Activated CD8-positive, alpha-beta memory T cell treated with anti-CD3 and anti-CD28 coated beads, Interleukin-2, amount 50 U/mL, for 4 hours (primary cell): ENCODE measurements around the gene CD99.
"Not testable (repeated sequence)": the region's sequence is repeated elsewhere in the genome, so short reads cannot be mapped to it uniquely, and the experiment has no call there.

Experiments used
- DNase-seq: peaks from one replicate; pipeline ENCODE4 v3.0.0-alpha.2; 2020

Gene CD99

DNA sequence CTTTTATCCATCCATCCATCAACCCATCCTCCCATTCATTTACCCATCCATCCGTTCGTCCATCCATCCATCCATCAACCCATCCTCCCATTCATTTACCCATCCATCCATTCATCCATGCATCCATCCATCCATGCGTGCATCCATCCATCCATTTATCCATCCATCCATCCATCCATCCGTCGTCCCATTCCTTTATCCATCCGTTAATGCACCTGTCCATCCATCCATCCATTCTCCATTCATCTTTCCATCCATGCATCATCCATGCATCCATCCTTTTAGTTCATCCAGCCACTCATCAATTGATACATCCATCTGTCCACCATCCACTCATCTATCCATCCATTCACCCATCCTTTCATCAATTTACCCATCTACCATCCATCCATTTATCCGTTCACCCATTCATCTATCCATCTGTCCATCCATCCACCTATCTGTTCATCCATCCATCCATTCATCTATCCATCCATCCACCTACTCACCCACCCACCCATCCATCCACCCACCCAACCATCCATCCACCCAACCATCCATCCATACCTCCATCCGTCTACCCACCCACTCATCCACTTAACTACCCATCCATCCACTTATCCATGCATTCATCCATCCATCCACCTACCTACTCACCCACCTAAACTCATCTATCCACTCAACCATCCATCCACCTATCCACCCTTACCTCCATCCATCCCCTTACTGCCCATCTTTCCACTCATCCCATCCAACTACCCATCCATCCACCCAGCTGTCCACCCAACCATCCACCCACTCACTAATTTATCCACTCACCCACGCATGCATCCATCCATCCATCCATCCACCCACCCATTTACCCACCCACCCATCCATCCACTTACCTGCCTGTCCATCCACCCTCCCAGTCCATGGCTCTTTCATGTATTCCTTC lies 9.6 kb downstream of the CD99 start:
- DNase-seq = no peak

DNA sequence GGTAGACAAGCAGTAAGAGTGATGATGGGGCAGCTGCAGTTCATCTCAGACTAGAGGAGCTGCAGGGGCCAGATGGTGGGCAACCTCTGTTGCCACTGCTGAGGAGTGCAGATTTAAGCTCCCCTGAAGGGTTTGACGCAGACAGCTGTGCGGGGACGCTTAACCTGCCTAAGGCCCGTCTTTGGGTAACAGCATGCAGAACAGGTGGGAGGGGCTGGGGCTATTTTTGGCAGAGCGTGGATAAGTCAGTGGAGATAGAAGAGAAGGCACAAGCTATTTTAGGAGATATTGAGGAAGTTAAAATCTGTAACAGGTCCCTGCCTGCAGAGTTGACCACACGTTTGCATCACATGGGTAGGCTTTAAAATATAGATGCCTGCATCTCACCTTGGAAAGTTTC lies 10.5 kb downstream of the CD99 start:
- no peak for DNase-seq

DNA sequence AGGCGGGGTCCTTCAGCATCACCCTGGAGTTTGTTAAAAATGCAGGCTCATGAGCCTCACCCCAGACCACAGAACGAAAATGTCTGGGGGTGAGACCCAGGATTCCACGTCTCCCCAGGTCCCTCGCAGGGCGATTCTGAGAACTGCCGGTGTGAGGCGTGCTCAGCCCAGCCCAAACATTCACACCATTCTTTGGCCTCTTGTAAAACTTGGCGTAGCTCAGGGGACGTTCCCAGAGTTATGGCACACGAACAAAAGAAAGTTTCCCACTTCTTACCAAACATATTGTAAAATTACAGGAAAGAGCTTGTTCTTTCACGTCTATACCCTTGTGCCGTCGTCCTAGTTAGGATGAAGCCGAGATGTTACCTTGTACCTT lies 12.9 kb downstream of the CD99 start:
- no peak for DNase-seq

DNA sequence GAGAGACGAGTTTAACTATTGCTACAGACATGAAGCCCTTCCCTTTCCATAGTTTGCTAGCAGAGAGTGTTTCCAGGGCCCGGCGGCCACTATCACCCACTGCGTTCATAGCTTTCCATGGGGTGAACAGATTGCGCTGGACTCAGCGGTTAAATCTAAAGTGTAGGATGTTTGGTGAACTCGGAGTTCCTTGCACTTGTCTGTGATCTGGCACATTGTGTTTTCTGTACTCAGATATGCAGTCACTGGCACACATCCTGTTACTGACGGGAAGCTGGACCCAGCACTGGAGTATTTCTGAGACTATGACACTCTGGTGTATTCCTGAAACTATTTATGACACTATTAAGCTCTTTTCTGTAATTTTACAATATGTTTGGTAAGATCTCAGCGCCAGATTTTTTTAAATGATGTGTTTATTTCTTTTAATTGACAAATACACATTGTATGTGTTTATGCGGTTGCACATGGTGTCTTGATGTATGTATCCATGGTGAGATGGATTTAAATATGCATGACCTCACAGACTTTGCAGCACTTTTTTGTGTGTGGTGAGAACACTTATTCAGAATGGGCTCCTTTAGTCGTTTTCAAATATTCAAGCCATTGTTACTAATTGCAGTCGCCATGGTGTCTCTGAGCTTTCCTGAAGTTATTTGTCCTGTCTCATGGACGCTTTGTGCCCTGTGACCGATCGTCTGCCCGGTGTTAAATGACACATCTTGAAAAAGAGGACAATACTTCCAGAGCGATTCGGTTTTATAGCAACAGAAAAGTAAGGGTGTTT lies 14.1 kb downstream of the CD99 start:
- no peak for DNase-seq

DNA sequence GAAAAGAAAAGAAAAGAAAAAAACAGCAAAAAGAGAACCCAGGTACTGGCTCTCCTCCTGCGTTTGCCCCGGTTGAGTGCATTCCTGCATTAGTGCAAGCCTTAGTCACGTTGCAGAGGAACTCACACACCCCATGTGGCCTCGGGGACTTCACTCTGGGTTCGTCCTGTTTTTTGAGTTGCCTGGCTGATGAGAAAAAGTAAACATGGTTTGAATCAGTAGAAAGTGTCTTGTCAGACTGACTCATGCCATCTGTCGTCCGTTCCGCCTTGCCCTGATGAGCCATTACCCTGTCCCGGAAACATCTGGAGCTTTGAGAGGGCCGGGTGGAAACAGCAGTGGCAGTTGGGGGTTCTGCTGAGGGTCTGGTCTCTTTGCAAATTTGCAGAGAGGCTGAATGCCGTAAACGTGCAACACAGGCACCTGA lies 16.3 kb downstream of the CD99 start:
- peak; percentile 56 for DNase-seq

DNA sequence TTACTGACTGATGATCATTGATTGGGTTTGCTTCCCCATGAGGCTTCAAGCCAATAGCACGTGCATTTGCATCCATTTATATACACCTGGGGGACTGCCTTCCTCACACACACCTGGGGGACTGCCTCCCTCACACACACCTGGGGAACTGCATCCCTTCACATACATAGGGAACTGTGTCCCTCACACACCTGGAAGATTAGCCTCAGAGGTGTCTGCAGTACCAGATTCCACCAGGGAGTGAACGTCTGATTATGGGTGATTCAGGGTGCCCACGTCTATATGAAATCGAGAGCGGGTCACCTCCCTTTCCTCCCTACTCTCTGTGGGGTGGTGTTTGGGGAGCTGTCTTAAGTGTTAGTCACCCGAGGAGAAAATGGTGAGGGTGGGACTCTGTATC lies 16.9 kb downstream of the CD99 start:
- DNase-seq = no peak

DNA sequence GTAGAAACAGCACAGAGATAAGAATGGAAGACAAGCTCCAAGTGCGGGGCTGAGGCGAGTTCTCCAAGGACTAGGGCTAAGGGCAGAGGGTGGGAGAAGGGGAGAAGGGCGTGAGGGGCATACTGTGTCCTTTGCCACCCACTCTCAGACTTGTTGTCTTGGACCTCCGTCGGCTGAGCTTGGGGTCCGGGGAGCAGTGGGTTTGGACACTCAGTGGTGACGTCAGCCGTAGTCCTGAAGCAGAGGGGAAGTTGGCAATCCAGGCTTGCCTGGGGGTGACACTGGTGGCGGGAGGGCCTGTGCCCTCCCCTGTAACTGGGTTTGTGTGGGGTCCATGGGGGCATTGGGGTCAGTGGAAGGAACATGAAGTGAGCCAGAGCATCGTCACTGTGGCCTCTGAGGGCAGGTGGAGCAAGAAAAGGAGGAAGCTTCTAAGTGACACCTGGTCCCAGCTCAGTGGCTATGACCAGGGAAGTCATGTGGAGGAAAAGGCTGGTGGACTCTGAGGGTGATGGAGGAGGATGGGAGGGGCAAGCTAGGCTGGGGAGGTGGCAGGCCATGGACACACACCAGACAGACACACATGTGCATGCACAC lies 17.6 kb downstream of the CD99 start:
- no peak for DNase-seq

DNA sequence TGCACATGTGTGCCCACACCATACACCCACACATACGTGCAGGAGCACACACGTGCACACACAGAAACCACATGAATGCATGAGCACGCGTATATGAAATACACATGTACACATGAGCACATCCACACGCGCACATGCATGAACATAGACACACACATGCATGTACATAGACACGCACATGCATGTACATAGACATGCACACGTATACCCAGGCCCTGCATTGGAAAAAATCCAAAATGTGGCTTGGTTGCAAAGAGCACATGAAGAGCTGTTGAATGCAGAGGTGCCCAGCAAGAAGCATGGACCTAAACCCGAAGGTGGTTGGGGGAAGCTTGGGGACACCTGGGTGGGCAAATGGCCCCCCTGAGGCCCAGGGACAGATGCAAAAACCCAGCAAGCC lies 18.5 kb downstream of the CD99 start:
- no peak for DNase-seq

DNA sequence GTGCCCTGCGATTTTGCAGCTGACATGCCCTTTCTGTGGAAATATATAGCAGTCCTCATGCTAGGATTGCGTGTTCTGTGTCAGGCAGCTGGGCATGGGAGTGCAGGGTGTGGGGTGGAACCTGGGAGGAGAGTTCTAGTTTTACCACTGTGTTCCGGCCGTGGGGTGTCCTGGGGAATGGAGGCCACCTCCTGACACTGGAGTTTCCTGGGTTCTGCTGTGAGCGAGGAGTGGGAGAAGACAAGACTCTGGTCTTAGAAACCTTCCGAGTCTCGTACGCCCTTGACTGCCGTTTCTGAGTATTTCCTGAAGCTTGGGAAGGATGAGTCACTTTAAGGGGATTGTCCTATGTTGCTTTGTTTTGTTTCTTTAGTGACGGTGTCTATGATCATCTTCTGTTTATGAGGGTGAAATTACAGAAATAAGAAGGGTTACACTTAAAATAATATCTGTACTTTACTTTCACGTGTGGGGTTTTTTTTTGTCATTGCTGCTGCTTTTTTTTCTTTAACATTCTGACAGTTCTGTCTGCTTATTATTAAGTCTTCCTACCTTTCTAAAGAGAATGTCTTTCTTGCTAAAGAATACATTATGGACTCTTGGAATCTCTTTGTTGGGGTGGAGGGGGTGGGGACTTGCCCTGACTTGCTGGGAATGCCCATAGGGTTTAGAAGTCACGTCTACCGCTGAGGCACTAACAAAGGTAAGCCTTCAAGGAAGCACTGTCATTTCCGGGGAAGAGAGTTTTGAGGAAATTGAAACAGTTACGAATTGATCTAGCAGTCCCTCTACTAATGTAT lies 19.1 kb downstream of the CD99 start:
- no peak for DNase-seq

DNA sequence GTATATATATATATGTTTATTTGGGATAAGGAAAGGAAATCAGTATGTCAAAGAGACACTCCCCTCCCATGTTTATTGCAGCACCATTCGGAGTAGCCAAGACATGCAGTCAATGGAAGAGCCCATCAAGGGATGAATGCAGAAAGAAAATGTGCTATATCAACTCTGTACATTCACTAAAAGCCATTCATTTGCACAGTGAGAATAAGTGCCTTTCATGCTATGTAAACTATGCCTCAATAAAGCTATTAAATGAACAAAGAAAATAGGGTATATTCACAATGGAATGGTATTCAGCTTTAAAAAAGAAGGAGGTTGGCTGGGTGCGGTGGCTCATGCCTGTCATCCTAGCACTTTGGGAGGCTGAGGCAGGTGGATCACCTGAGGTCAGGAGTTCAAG lies 20.3 kb downstream of the CD99 start:
- no peak for DNase-seq

DNA sequence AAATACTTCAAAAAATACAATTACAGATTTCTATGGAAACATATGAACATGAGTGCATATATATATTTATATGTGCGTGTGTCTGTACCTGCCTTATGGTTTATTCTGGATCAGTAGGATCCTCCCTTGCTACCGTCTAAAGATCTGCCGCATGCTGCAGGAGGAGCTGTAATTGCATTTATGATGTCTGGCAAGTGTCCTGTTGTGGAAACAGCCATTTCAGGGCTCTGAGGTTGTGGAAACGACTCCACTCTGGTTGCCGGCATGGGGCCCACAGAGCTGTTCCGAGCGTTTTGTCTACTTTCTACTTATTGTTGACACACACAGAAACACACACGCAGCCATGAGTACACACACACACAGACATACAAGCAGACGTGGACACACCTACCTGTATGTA lies 21.3 kb downstream of the CD99 start:
- DNase-seq = no peak

DNA sequence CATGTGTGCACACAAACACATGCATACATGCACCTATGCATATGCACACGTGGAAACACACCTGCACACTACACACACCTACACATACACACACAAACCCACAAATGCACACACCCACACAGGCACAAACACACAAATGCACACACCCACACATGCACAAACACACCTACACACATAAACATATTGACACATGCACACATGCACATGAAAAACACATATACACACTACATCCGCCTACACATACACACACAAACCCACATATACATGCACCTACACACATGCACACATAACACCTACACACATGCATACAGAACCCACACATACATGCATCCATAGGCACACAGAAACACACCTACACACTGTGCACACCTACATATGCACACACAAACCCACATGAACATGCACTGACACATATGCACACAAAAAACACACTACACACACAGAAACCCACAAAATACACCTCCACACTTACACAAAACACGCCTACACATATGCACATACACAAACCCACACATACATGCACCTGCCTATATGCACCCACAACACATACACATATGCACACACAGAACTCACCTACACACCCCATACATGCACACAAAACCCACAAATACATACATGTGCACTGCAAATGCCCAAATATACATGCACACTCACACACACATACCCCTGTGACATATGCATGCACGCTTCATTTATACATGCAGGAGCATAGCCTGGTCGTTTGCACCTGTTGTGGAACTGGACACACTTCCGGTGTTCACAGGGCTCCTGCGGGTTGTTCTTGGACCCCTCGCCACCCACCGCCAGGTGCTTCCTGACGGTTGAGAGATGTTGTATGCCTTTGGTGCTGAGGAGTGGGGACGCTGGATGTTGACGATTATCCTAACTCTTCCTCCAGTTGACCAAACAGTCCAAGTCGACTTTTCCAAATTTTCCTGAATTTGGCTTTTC lies 22.1 kb downstream of the CD99 start:
- no peak for DNase-seq

DNA sequence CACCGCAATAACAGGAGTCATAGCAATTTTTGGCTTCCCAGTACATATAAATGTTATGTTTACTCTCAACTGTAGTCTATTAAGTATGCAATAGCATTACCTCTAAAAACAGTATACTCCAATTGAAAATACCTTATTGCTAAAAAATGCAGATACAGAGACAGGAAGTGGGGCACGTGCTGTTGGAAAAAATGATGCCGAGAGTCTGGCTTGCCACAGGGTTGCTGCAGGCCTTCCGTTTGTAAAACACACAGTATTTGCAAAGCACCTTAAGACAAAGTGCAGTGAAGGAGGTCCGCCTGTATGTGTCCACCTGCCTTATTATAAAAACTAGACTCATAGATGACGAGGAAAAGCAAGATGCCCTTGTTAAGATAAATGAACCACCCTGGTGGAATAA lies 23.5 kb downstream of the CD99 start:
- DNase-seq = no peak

DNA sequence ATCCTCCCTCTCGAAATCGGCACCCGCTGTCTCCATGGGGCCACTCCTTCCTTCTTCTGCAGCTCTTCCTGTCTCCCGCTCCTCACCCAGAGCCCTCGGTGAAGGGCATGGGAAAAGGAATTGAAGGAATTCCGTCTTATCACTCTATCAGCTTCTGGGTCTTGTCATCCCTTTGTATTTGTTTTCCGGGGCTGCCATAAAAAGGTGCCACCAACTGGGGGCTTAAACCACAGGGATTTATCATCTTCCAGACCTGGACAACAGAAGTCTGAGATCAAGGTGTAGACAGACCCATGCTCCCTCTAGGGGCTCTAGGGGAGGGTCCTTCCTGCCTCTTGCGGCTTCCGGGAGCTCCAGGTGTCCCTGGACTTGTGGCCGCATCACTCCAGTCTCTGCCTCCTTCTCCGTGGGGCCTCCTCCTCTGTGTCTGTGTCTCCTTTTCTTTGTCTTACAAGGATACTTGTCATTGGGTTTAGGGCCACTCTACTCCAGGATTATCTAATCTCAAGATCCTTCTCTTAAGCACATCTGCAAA lies 24.0 kb downstream of the CD99 start:
- DNase-seq = no peak

DNA sequence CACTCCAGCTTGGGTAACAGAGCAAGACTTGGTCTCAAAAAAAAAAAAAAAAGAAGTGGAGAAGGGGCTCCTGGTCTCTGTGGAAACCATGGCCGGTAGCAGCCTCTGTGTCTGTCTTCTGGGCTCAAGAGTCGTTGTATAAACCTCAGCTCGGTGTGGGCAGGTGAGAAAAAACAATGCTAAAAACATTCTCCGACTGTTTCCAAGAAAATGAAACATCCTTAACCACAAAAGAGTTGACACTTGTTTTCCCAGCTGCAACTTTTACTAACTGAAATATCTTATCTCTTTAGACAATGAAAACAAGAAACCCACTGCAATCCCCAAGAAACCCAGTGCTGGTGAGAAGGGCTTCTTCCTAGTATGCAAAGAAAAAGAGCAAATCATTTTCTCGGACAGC lies 26.2 kb downstream of the CD99 start:
- no peak for DNase-seq

DNA sequence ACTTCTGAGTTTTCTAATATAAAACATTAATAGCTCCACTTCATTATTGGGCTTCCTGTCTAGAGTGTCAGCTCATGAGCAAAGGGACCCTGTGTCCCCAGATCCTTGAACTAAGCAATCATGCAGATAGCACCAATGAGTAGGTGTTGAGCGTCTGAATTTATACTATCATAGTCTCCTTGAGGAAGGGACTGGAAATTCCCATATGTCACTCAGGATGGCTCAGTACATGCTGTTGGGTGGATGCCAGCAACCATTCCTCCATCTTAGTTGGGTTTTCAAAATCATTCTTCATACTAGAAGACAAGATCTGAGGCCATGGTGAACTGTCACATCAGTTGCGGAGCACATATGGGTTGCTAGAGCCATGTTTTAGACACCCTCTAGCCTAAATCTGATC lies 27.7 kb downstream of the CD99 start:
- DNase-seq = no peak

DNA sequence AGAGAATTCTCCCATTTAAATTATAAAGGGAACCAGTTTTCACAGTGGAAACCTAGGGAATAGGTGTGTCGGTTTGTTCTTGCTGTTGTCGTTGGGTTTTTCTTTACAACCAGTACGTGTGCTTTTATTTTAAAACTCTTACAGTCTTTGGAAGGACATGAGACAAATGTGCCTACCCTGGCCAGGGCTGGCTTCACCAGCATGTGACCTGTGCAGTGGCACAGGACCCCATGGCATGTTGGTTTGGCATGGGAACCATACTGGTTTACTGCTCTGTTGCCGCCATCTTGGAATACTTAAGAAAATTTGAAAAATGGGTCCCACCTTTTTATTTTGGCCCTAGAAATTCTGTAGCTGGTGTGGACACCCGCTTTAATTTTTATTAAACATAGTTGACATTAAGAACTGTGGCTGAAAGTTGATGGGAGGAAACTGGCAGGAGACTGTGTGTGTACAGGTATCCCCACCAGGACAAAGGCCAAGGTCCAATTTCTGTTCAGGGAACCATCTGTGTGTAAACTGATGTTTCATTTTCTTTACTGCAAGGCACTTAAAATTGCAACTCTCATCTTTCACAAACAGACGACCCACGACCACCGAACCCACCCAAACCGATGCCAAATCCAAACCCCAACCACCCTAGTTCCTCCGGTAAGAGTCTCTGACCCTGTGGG lies 28.8 kb downstream of the CD99 start:
- no peak for DNase-seq

DNA sequence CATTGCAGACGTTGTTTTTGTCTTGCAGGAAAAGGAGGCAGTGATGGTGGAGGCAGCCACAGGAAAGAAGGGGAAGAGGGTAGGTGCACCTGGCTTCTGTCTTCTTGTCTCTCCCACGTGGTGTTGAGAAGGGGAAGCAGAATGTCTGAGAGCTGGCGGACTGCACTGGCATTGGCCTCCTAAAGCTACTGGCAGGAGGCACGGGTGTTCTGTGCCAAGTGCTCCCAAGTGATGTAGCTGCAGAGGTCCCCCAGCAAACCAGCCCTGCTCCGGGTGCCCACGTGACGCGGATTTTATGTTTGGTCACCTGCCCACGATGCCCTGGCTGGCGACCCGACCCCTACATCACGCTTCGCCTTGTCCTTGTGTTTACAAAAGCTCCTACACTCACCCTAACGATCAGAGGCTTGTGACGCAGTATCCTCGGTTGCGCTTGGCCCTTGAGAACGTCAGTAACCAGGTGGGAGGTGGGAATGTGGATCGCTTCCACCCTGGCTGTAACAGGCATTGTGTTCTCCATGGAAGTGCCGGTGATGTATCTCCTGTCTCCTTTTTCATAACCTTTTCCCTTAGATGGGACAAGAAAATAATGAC lies 32.3 kb downstream of the CD99 start:
- no peak for DNase-seq

DNA sequence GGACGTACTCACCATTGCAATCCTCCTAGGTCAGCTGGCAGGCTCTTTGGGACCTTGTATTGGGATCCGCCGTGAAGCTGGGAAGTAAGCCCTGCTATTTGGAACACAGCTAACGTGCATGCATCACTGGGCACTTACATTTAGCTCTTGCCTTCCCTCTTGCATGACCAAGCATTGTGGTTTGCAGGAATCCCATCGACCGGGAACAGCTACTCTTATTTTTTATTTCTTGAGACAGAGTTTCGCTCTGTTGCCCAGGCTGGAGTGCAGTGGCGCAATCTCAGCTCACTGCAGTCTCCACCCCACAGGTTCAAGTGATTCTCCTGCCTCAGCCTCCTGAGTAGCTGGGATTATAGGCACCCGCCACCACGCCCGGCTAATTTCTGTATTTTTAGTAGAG lies 36.2 kb downstream of the CD99 start:
- not testable (repeated sequence) for DNase-seq

DNA sequence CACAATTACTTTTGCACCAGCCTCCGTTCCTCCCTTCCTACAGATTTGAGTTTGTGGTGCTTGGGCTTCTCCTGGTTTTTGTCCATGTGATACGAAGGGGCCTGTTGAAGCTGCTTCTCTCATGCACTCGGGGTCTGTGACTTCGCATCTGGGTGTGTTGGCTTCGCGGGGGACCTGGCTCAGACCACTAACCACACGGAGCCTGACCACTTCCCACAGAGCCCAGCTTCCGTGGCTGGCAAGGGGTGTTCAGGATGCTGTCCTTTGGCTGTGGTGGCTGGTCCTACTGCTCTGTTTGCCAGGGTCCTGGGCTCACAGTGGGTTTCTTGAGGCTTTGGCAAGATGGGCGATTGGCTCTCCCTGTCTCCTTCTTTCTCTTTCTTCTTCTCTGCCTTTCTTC lies 41.0 kb downstream of the CD99 start:
- no peak for DNase-seq

DNA sequence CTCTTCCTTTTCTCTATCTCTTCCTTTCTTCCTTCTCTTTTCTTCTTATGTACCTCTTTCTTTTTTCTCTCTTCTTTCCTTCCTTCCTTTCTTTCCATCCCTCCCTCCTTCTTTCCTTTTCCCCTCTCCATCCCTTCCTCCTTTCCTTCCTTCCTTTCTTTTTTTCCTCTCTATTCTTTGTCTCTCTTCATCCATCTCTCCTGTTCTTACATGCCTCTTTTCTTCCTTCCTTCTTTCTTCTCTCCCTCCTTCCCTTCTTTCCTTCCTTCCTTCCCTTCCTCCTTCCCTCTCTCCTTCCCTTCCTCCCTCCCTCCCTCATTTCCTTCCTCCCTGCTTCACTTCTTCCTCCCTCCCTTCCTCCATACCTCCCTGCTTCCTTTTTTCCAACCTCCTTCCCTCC lies 41.6 kb downstream of the CD99 start:
- DNase-seq = no peak
